Germinal center (tissue), 1 donor: ENCODE data around the gene TRIM64C.
"Not testable (repeated sequence)": the region's sequence is repeated elsewhere in the genome, so short reads cannot be mapped to it uniquely, and the experiment has no call there.

Experiments
- DNase-seq: peaks from one replicate; pipeline ENCODE4 v3.0.0; 2012; ENCODE audit warnings: mixed read lengths, low spot score

TRIM64C gene, protein sequence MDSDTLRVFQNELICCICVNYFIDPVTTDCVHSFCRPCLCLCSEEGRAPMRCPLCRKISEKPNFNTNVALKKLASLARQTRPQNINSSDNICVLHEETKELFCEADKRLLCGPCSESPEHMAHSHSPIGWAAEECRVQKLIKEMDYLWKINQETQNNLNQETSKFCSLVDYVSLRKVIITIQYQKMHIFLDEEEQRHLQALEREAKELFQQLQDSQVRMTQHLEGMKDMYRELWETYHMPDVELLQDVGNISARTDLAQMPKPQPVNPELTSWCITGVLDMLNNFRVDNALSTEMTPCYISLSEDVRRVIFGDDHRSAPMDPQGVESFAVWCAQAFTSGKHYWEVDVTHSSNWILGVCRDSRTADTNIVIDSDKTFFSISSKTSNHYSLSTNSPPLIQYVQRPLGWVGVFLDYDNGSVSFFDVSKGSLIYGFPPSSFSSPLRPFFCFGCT

DNA sequence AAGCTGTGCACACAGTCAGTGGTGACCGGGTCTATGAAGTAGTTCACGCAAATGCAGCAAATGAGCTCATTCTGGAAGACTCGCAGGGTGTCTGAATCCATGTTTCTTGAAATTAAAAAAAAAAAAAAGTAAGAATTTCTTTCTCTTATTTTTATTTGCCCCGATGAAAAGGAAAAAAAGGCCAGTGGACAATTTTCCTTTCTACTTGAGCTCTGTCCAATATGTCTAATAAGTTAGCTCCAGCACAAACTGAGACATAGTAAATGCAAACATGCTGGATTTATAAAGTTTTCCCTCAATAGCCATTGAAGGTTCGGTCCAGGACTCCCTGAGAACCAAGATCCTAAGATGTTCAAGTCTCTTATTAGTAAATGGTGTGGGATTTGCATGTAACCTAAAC lies at the start of gene TRIM64C:
TRIM64C (minus strand) TSS at position 101 of the 400 bp plus-strand sequence; CDS start at position 101, 0 bp downstream.
- not testable (repeated sequence) for DNase-seq

DNA sequence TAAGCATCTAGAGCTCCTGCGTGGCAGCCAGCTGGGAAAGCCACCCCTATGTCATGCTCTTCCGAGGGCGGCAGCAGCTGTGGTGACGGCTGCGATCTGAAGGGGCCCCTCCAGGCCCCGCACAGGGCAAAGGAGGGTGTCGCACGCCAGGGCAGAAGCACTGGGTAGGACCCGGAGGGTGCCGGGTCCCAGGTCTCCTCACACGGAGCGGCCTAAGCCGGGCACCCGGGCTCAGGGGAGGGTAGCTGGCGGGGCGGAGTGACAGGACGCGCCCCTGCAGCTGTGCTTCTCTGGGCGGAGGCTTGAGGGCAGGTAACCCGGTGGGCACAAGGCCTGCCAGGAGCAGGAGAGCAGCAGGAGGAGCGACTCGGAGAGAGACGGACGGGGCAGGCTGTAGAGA lies 43.4 kb upstream of the TRIM64C start:
- not testable (repeated sequence) for DNase-seq

DNA sequence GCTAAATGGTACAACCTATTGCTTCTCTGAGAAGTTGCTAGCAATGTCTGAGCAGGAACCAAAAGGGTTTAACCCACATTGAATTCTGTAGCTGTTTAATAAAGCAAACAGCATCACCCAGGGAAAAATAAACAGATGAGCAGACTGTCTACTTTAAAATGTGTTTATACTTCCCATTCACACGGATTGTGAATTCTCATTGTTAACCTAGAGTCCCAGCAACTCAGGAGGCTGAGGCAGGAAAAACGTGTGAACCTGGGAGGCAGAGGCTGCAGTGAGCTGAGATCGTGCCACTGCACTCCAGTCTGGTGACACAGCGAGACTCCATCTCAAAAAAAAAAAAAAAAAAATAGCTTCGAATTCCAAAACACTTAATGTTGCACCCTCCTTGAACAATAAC lies 11.0 kb upstream of the TRIM64C start:
- DNase-seq = not testable (repeated sequence)

DNA sequence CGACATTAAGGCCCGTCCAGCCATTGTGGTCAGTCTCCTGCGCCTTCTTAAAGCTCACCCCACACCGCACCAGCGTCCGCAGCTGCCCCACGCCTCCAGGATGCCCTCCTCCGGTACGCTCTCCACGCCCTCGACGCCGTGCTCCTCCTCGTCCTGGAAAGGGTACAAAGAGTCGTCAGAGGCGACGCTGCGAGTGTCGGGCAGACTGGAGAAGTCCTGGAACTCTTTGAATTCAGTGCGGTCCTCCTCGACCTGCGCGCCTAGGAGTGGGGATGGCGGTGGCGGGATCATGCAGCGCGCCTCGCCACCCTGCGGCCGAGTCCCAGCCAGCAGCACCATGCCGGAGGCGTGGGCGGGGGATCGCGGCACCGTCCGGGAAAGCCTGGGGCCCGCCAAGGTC lies 9.1 kb downstream of the TRIM64C start:
- not testable (repeated sequence) for DNase-seq

DNA sequence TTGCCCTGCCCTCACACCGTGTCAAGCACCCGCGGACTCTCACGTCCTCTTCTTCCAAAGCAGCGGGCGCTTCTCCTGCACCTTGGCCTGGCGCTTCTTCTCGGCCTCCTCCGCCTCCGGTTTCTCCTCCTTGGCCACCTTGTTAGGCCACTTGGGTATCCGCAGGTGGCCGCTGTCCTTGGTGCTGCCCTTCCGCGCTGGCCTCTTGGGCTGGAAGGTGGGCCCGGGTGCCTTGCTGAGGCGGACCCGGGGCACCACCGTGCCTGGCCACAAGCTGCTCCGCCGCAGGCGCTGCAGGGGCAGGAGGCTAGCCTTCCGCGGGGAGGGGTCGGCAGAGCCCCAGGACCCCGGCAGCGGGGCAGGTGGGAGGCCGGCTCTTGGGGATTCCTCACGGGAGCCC lies 10.7 kb downstream of the TRIM64C start:
- DNase-seq = not testable (repeated sequence)

DNA sequence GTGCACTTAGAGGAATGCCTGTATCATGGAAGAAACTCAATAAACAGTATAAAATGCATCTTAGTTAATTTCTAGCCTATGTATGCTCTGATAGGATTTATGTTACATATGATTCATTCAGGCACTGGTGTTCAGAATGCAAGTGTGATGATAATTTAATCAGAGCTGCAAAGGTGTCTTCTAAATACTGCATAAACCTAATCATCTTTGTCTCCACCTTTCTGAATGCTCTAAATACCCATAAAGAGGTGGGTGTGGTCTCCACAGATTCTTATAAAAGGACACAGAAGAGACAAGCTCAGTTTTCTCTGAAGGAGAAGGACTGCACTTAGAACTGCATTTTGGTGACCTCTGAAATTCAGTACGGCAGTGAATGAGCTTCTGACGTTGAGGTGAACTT lies 30.4 kb downstream of the TRIM64C start, which contains the start of gene TRIM49B:
TRIM49B (plus strand) TSS at position 301 of the 400 bp plus-strand sequence. CDS start 2,777 bp downstream, outside the sequence.
- DNase-seq = not testable (repeated sequence)
